EH (cell line): ENCODE results near the gene TMSB4X.
A peak's percentile ranks its signal among the peaks of the same experiment; 100 is the strongest.
"Not testable (repeated sequence)": the region's sequence is repeated elsewhere in the genome, so short reads cannot be mapped to it uniquely, and the experiment has no call there.

Source experiments
- DNase-seq: peaks from one replicate; pipeline ENCODE4 v3.0.0-alpha.2; 2015; ENCODE audit warnings: low read depth

The TMSB4X gene

GRCh38 chrX:12955882-12956703 is 18.8 kb upstream of the TMSB4X start:
- DNase-seq, result peak; percentile 81

- peak; percentile 64 for DNase-seq
Measured at GRCh38 chrX:12956704-12957534, 18.0 kb upstream of the TMSB4X start.

GRCh38 chrX:12958059-12958458 is 16.9 kb upstream of the TMSB4X start:
- no peak for DNase-seq

- DNase-seq, result no peak
Measured at GRCh38 chrX:12958461-12958860, 16.4 kb upstream of the TMSB4X start.

- peak; percentile 3 for DNase-seq
Measured at GRCh38 chrX:12961196-12961718, 13.7 kb upstream of the TMSB4X start.

- no peak for DNase-seq
Measured at GRCh38 chrX:12962041-12962504, 12.8 kb upstream of the TMSB4X start.

- DNase-seq, result not testable (repeated sequence)
Measured at GRCh38 chrX:12963210-12963850, 11.6 kb upstream of the TMSB4X start.

GRCh38 chrX:12965131-12965940 is 9.6 kb upstream of the TMSB4X start:
- DNase-seq, result no peak

- DNase-seq, result no peak
Measured at GRCh38 chrX:12966151-12966550, 8.8 kb upstream of the TMSB4X start.

- DNase-seq, result no peak
Measured at GRCh38 chrX:12967711-12968465, 7.0 kb upstream of the TMSB4X start.

- peak; percentile 58 for DNase-seq
Measured at GRCh38 chrX:12970691-12971202, 4.2 kb upstream of the TMSB4X start.

- no peak for DNase-seq
Measured at GRCh38 chrX:12971282-12972003, 3.5 kb upstream of the TMSB4X start.

GRCh38 chrX:12972243-12972642 is 2.7 kb upstream of the TMSB4X start:
- DNase-seq, result no peak

GRCh38 chrX:12972878-12973560 is 1.9 kb upstream of the TMSB4X start:
- DNase-seq, result no peak

GRCh38 chrX:12973561-12974304 is 1.2 kb upstream of the TMSB4X start:
- peak; percentile 1 for DNase-seq

- DNase-seq, result peak; percentile 79
Measured at GRCh38 chrX:12974305-12974795, 560 bp upstream of the TMSB4X start.

- no peak for DNase-seq
Measured at GRCh38 chrX:12975670-12975965, 708 bp downstream of the TMSB4X start.

GRCh38 chrX:12975991-12976558 is 1.2 kb downstream of the TMSB4X start:
- peak; percentile 68 for DNase-seq
